GM19395 (cell line): ENCODE data around the gene HLA-C.
"Not testable (repeated sequence)": the region's sequence is repeated elsewhere in the genome, so short reads cannot be mapped to it uniquely, and the experiment has no call there.

Experiments used
- ATAC-seq: cut with Tn5 transposase; IDR thresholded peaks from one replicate; pipeline ENCODE4 v1.9.1; 2021; ENCODE audit warnings: mild to moderate bottlenecking, moderate library complexity; ENCODE audit not compliant: unreplicated experiment

Gene HLA-C

GRCh38 chr6:31270788-31271640 is 878 bp downstream of the HLA-C start:
- ATAC-seq = peak; percentile 31

- no peak for ATAC-seq
Observed at GRCh38 chr6:31268836-31269235, 3.1 kb downstream of the HLA-C start.

- ATAC-seq = no peak
Observed at GRCh38 chr6:31268369-31268765, 3.5 kb downstream of the HLA-C start.

- no peak for ATAC-seq
Observed at GRCh38 chr6:31267651-31268368, 4.1 kb downstream of the HLA-C start.

GRCh38 chr6:31266567-31267360 is 5.1 kb downstream of the HLA-C start:
- ATAC-seq = no peak

- no peak for ATAC-seq
Observed at GRCh38 chr6:31265926-31266325, 6.0 kb downstream of the HLA-C start.

- ATAC-seq = not testable (repeated sequence)
Observed at GRCh38 chr6:31263346-31263933, 8.5 kb downstream of the HLA-C start.

- ATAC-seq = not testable (repeated sequence)
Observed at GRCh38 chr6:31259995-31260394, 11.9 kb downstream of the HLA-C start.

GRCh38 chr6:31252625-31253024 is 19.3 kb downstream of the HLA-C start:
- no peak for ATAC-seq

GRCh38 chr6:31251261-31251660 is 20.6 kb downstream of the HLA-C start:
- ATAC-seq = no peak

- ATAC-seq = no peak
Observed at GRCh38 chr6:31249184-31249583, 22.7 kb downstream of the HLA-C start.

GRCh38 chr6:31247813-31248212 is 24.1 kb downstream of the HLA-C start:
- no peak for ATAC-seq

GRCh38 chr6:31246051-31246521 is 25.8 kb downstream of the HLA-C start:
- no peak for ATAC-seq

- ATAC-seq = no peak
Observed at GRCh38 chr6:31243508-31243907, 28.4 kb downstream of the HLA-C start.

GRCh38 chr6:31239854-31240253 is 32.0 kb downstream of the HLA-C start:
- no peak for ATAC-seq

- ATAC-seq = not testable (repeated sequence)
Observed at GRCh38 chr6:31234101-31234500, 37.8 kb downstream of the HLA-C start.

GRCh38 chr6:31228476-31228875 is 43.4 kb downstream of the HLA-C start:
- ATAC-seq = no peak

GRCh38 chr6:31227143-31227542 is 44.7 kb downstream of the HLA-C start:
- ATAC-seq = no peak

GRCh38 chr6:31225735-31226134 is 46.2 kb downstream of the HLA-C start:
- ATAC-seq = no peak

GRCh38 chr6:31222496-31222895 is 49.4 kb downstream of the HLA-C start:
- ATAC-seq = no peak
